Activated naive CD4-positive, alpha-beta T cell treated with anti-CD3 and anti-CD28 coated beads for 36 hours (primary cell): ENCODE results near the gene WNT5A. TPM values are rescaled to one million over a fixed set of nuclear protein-coding genes. Genes with fewer than 3 reads are reported as not detected.

ENCODE experiments used
- CTCF ChIA-PET: fragments of 350-600 bp; sonication (Branson Sonifier 250); formaldehyde crosslinking; loops from one replicate; lab custom pipeline; 2021; ENCODE audit warnings: antibody characterized with exemption; lab: Charles Lee
- DNase-seq: peaks from one replicate; pipeline ENCODE4 v3.0.0-alpha.2; 2020
- H3K27ac Mint-ChIP-seq: one replicate; pipeline ENCODE4 v1.8.0; 2021; ENCODE audit warnings: mild to moderate bottlenecking, mixed read lengths
- H3K27me3 Mint-ChIP-seq: one replicate; pipeline ENCODE4 v1.8.0; 2021; ENCODE audit warnings: low read depth, mixed read lengths
- H3K36me3 Mint-ChIP-seq: one replicate; pipeline ENCODE4 v1.8.0; 2021; ENCODE audit warnings: low read depth, mixed read lengths
- H3K4me1 Mint-ChIP-seq: one replicate; pipeline ENCODE4 v1.8.0; 2021; ENCODE audit warnings: low read depth, mixed read lengths
- H3K4me3 Mint-ChIP-seq: one replicate; pipeline ENCODE4 v1.8.0; 2021; ENCODE audit warnings: mild to moderate bottlenecking, moderate library complexity, mixed read lengths
- H3K9me3 Mint-ChIP-seq: one replicate; pipeline ENCODE4 v1.8.0; 2021; ENCODE audit warnings: mixed read lengths
- intact Hi-C: fragments of 100-400 bp; cut with micrococcal nuclease; formaldehyde crosslinking; loops from one replicate; pipeline ENCODE4 v1.15.1; 2023
- total RNA-seq, 2 experiments: library from RNA; stranded (reverse); gene quantifications; one replicate each; pipeline ENCODE4 v1.2.3, GENCODE V29; 2021

WNT5A gene
- total RNA-seq, 2 experiments from 2014 or later, result not detected

GRCh38 chr3:55446850-55447249 is 40.3 kb downstream of the WNT5A start:
- no peaks in the 10 kb centered on the region for H3K9me3 Mint-ChIP-seq
- peaks cover 8% of the 10 kb centered on the region for H3K27me3 Mint-ChIP-seq
- DNase-seq, result no peak
- no peak overlapping the region for H3K27ac Mint-ChIP-seq
- intact Hi-C loops, result no loop called here
- H3K4me3 Mint-ChIP-seq, result no peak overlapping the region
- no peaks in the 10 kb centered on the region for H3K4me1 Mint-ChIP-seq
- CTCF ChIA-PET, result no interaction called here
- no peaks in the 10 kb centered on the region for H3K36me3 Mint-ChIP-seq

- Mint-ChIP-seq H3K27me3 (peaks cover 8% of the 10 kb centered on the region), H3K4me3 (no peak overlapping the region), H3K36me3 (no peaks in the 10 kb centered on the region), H3K9me3 (no peaks in the 10 kb centered on the region), H3K4me1 (no peaks in the 10 kb centered on the region), H3K27ac (no peak overlapping the region)
- CTCF ChIA-PET, result no interaction called here
- intact Hi-C loops, result no loop called here
- no peak for DNase-seq
Observed at GRCh38 chr3:55445551-55445950, 41.6 kb downstream of the WNT5A start.

GRCh38 chr3:55443346-55443745 is 43.8 kb downstream of the WNT5A start:
- Mint-ChIP-seq H3K4me1 (no peaks in the 10 kb centered on the region), H3K27ac (no peak overlapping the region), H3K4me3 (no peak overlapping the region), H3K27me3 (peaks cover 8% of the 10 kb centered on the region), H3K36me3 (no peaks in the 10 kb centered on the region), H3K9me3 (no peaks in the 10 kb centered on the region)
- DNase-seq, result no peak
- intact Hi-C loops, result no loop called here
- CTCF ChIA-PET, result no interaction called here

GRCh38 chr3:55442861-55443260 is 44.2 kb downstream of the WNT5A start:
- Mint-ChIP-seq H3K36me3 (no peaks in the 10 kb centered on the region), H3K27me3 (peaks cover 8% of the 10 kb centered on the region), H3K4me3 (no peak overlapping the region), H3K4me1 (no peaks in the 10 kb centered on the region), H3K9me3 (no peaks in the 10 kb centered on the region), H3K27ac (no peak overlapping the region)
- DNase-seq, result no peak
- CTCF ChIA-PET, result no interaction called here
- intact Hi-C loops, result no loop called here

DNA sequence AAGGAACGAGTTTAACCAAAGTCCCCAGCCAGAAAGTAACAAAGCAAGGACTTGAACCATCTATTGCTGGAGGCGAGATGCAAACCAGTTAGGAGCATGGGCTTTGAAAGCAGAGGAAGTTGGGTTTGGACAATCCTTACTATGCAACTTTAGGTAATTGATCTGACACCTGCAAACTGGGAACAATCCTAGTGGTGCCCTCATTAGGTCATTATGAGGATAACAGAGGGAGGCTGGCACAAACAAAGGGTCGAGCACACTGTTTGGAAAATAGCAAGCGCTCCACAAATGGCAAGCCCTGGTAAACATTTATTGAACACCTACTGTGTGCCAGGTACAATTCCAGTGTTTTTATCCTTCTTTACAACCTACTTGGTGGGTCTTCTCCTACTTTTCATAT is 45.6 kb downstream of the WNT5A start:
- intact Hi-C loops, result no loop called here
- no peak overlapping the region for H3K27ac Mint-ChIP-seq
- no peaks in the 10 kb centered on the region for H3K9me3 Mint-ChIP-seq
- H3K4me3 Mint-ChIP-seq, result no peak overlapping the region
- peaks cover 5% of the 10 kb centered on the region for H3K27me3 Mint-ChIP-seq
- no peaks in the 10 kb centered on the region for H3K36me3 Mint-ChIP-seq
- DNase-seq, result no peak
- CTCF ChIA-PET, result no interaction called here
- no peaks in the 10 kb centered on the region for H3K4me1 Mint-ChIP-seq

DNA sequence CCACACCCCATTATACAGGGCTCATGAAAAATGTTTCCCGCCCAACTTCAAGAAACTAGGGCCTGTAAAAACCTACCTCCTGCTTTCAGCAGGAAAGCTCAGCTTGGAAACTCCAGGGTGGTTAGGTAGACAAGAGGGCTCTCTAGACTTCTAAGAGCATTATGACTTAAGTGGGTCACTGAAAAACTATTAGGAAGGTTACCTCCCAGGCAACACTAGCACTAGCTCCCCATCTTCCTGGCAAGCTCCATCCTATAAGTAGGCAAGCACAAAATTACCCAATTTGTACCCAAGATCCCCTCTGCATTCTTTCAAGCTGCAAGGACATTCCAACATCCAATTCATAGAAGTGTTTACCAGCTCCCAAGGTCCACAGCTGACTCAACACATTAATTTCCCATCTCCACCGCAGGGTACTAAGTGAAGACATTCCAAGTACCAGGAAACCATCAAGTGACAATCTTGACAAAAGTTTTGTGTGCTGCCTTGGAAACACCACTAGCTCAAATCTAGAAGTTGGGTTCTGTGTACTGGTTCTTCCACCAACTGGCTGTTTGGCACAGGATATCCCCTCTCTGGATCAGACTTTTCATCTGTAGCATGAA is 46.9 kb downstream of the WNT5A start:
- CTCF ChIA-PET, result no interaction called here
- intact Hi-C loops, result no loop called here
- Mint-ChIP-seq H3K4me3 (no peak overlapping the region), H3K27me3 (no peaks in the 10 kb centered on the region), H3K9me3 (no peaks in the 10 kb centered on the region), H3K36me3 (no peaks in the 10 kb centered on the region), H3K4me1 (no peaks in the 10 kb centered on the region), H3K27ac (no peak overlapping the region)
- no peak for DNase-seq

DNA sequence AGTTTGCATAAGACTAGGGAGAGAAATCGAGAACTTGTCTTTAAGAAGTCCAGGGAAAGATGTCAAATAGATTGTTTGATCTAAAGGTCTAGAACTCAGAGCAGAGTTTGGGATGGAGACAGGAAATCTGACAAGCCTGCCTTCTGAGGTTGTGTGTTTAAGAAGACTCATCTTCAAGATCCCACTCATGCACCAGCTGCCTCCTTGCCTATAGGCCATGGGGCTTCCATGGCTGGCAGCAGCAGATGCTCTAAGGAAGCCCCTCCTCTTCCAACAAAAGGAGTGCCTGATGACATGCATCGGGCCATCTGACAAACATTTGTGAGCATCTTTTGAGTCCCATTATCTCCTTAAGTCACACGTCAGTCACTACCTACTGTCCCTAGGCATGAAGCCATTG is 47.4 kb downstream of the WNT5A start:
- CTCF ChIA-PET, result no interaction called here
- H3K27ac Mint-ChIP-seq, result no peak overlapping the region
- no peaks in the 10 kb centered on the region for H3K4me1 Mint-ChIP-seq
- no peaks in the 10 kb centered on the region for H3K9me3 Mint-ChIP-seq
- DNase-seq, result no peak
- H3K4me3 Mint-ChIP-seq, result no peak overlapping the region
- no peaks in the 10 kb centered on the region for H3K36me3 Mint-ChIP-seq
- intact Hi-C loops, result no loop called here
- no peaks in the 10 kb centered on the region for H3K27me3 Mint-ChIP-seq

DNA sequence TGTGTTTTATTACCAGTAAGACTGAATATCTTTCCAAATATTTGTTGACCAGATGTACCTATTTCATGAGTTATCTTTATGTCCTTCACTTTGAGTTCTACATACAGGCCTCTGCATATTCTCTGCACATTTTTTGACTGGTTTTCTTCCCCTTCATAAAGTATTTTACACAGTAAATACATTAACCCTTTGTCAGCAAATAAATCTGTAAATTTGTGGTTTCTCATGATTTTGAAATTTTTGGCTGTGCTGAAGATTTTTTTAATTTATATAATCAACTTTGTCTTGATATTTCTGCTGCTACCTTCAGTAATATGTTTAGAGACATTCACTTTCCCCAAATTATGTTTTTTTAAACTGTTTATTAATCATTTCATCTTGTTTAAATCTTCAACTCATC is 50.5 kb downstream of the WNT5A start:
- intact Hi-C loops, result no loop called here
- Mint-ChIP-seq H3K27me3 (peaks cover 2% of the 10 kb centered on the region), H3K27ac (no peak overlapping the region), H3K36me3 (no peaks in the 10 kb centered on the region), H3K4me3 (no peak overlapping the region), H3K4me1 (no peaks in the 10 kb centered on the region), H3K9me3 (no peaks in the 10 kb centered on the region)
- DNase-seq, result no peak
- CTCF ChIA-PET, result no interaction called here

DNA sequence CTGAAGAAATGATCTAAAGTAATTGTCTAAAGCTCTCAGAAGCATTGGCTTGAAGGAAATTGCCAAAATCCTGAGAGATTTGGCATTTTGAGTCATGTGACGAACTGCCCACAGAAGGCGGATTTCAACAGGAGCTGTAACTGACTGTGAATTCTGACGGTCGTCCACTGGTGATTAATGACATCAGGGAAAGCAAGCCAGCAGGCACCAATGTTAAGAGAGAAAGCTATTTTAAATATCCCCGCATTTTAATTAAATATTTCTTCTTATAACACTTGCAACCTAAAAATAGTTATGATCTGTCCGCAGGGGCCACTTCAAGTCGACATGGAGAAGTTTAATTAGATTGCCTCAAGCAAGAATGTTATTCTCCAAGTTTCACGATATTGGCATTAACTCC is 51.6 kb downstream of the WNT5A start:
- intact Hi-C loops, result no loop called here
- Mint-ChIP-seq H3K36me3 (no peaks in the 10 kb centered on the region), H3K27ac (no peak overlapping the region), H3K9me3 (no peaks in the 10 kb centered on the region), H3K27me3 (peaks cover 2% of the 10 kb centered on the region), H3K4me1 (no peaks in the 10 kb centered on the region), H3K4me3 (no peak overlapping the region)
- CTCF ChIA-PET, result no interaction called here
- no peak for DNase-seq

DNA sequence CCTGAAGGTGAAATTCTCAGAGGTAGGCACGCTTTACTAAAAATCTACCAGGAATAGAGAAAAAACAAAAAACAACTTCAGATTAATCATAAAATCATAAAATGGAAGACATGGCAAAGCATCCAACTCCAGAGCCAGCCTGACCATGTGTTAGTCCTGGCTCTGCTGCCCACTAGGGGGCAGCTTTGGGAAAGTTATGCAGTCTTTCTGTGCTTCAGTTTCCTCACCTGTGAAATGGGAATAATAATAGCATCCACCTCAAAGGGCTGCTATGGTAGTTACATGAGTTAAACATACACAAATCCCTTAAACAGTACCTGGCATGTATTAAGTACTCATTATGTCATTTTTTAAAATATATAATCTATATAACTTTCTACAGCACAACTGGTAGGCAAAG is 52.3 kb downstream of the WNT5A start:
- H3K27ac Mint-ChIP-seq, result no peak overlapping the region
- intact Hi-C loops, result no loop called here
- H3K4me1 Mint-ChIP-seq, result no peaks in the 10 kb centered on the region
- H3K9me3 Mint-ChIP-seq, result no peaks in the 10 kb centered on the region
- H3K4me3 Mint-ChIP-seq, result no peak overlapping the region
- CTCF ChIA-PET, result no interaction called here
- H3K36me3 Mint-ChIP-seq, result no peaks in the 10 kb centered on the region
- DNase-seq, result peak; percentile 21
- H3K27me3 Mint-ChIP-seq, result peaks cover 2% of the 10 kb centered on the region

DNA sequence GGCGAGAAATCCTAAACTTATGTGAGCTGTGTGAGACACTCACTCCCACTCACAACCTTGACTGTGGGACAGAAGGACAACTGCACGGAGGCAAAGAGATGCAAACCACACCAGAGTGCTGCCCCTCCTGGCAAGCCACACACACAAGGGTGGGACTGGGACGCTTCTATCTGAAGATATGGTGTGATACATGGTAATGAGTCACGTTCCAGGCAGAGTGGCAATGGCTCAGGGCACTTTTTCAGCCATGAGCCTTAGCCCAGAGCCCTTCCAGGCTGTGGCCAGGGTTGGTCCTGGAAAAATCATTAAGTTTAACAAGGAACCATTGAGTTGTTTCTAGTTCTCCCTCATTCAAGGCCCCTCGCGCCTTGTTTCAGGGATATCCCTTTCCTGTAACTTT is 56.1 kb downstream of the WNT5A start:
- no peaks in the 10 kb centered on the region for H3K4me1 Mint-ChIP-seq
- peaks cover 3% of the 10 kb centered on the region for H3K27me3 Mint-ChIP-seq
- H3K9me3 Mint-ChIP-seq, result no peaks in the 10 kb centered on the region
- no peaks in the 10 kb centered on the region for H3K36me3 Mint-ChIP-seq
- H3K4me3 Mint-ChIP-seq, result no peak overlapping the region
- H3K27ac Mint-ChIP-seq, result no peak overlapping the region
- DNase-seq, result no peak
- CTCF ChIA-PET, result no interaction called here
- intact Hi-C loops, result no loop called here

GRCh38 chr3:55427739-55428138 is 59.4 kb downstream of the WNT5A start:
- Mint-ChIP-seq H3K36me3 (no peaks in the 10 kb centered on the region), H3K27ac (no peak overlapping the region), H3K27me3 (peaks cover 2% of the 10 kb centered on the region), H3K9me3 (peaks cover 3% of the 10 kb centered on the region), H3K4me1 (no peaks in the 10 kb centered on the region), H3K4me3 (no peak overlapping the region)
- DNase-seq, result no peak
- intact Hi-C loops, result no loop called here
- CTCF ChIA-PET, result no interaction called here

GRCh38 chr3:55426486-55426885 is 60.6 kb downstream of the WNT5A start:
- peaks cover 3% of the 10 kb centered on the region for H3K9me3 Mint-ChIP-seq
- H3K4me3 Mint-ChIP-seq, result no peak overlapping the region
- H3K27ac Mint-ChIP-seq, result no peak overlapping the region
- intact Hi-C loops, result no loop called here
- H3K4me1 Mint-ChIP-seq, result no peaks in the 10 kb centered on the region
- CTCF ChIA-PET, result no interaction called here
- H3K36me3 Mint-ChIP-seq, result no peaks in the 10 kb centered on the region
- no peak for DNase-seq
- H3K27me3 Mint-ChIP-seq, result peaks cover 2% of the 10 kb centered on the region

DNA sequence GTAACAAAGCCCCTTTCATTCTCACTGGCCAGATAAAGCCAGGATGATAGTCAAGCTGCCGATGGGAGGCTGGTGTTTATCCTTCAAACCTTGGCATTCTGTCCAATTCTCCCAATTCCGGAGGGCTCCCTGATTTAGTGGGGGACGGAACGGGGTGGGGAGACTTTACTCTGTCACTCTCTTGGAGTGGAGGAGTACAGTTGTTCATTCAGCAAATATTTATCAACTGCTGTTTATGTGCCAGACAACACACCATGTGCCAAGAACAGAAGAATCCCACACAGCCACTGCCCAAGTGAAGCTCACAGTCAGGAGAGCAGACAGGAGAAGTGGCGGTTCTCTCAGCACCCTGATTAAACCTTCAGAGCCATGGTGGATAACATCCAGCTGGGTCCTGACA is 63.3 kb downstream of the WNT5A start:
- no peak for DNase-seq
- Mint-ChIP-seq H3K4me3 (no peak overlapping the region), H3K27ac (no peak overlapping the region), H3K36me3 (no peaks in the 10 kb centered on the region), H3K27me3 (peaks cover 2% of the 10 kb centered on the region), H3K9me3 (peaks cover 3% of the 10 kb centered on the region), H3K4me1 (no peaks in the 10 kb centered on the region)
- CTCF ChIA-PET, result no interaction called here
- intact Hi-C loops, result no loop called here
